ENCODE data around the gene PARK7.
A peak's percentile ranks its signal among the peaks of the same experiment; 100 is the strongest.

PARK7 gene

DNA sequence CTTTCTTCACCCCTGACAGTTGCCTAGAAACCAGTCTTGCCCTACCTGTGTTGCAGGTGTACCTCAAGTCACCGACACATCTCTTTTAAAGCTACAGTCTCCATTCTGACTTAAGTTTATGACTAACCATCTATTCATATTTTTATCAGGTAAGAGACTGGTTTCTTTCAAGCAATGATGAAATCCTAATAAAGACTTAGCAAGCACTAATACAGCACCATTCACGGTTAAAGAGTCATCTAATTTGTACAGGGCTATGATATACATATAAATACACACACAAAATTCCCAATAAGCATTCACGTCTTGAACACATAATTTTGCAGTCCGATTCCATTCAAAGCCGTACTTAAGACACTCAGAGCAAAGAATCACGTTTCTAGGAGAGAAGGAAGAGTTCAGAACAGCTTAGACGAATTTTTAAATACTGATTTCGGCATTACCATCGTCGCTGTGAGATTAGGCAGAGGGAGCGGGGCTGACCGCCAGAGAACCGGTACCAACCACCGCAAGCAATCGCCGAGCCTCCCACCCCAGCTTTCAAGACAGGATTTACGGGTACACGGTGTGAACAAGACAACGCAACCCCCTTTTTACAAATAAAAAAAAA lies 63.7 kb downstream of the PARK7 start:
- DNase-seq, result no peak

DNA sequence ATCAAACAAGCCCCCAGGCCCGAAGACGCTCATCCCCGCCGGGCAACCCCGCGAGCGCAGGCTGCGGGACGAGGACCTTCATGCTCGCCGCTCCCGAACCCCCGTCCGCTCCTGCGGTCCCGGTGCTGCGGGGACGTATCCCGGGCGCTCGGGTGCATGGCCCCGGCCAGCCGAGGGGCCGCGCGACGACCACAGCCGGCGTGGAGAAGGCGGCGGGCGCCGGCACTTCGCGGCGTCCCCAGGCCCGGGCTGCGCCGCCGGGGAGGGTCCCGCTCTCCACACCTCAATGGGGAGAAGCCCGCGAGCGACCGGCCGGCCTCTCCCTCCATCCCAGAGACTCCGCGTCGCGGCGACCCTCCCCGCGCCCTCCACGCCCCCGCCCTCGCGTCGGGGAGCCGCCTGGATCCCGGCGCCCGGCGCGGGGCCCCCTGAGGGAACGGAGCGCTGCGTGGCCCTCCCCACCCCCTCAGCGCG lies 64.2 kb downstream of the PARK7 start:
- no peak for DNase-seq

DNA sequence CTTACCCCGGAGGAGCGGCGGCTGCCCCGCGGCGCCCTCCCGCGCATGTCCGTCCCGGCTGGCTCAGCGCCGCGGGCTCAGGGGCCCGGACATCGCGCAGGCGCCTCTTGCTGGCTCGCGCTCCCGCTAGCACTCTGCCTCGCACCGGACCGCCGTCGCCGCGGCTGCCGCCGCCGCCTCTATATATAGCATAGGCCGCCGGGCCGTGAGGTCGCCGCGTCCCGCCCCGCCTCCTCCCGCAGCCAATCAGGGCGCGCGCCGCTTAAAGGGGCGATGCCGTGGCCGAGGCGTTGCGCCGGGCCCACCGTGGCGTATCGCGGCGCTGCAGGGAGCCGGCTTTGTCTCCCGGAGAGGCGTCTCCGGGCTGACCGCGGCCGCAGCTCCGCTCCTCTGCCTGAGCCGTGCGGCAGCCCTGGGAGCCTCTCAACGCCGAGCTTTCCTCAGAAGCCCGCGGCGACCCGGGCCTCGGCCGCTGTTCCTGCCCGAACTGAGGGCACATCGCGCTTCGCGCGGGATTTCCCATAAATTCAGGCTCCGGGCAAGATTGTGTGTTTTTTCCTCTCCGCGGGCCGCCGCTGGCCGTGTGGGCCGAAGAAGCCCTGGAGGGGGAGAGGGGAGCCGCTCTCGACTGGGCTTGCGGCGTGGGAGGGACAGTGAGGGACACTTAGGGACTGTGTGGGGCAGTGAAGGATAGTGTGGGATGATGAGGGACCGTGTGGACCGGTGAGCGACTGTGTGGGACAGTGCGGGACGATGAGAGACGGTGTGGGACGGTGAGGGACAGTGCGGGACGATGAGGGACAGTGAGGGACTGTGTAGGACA lies 64.9 kb downstream of the PARK7 start, which contains the start of gene ERRFI1:
TSS of gene ERRFI1 (minus strand) at position 157 of the 823 bp plus-strand sequence. CDS start 10,690 bp downstream, outside the sequence.
- DNase-seq, result peak; percentile 89

DNA sequence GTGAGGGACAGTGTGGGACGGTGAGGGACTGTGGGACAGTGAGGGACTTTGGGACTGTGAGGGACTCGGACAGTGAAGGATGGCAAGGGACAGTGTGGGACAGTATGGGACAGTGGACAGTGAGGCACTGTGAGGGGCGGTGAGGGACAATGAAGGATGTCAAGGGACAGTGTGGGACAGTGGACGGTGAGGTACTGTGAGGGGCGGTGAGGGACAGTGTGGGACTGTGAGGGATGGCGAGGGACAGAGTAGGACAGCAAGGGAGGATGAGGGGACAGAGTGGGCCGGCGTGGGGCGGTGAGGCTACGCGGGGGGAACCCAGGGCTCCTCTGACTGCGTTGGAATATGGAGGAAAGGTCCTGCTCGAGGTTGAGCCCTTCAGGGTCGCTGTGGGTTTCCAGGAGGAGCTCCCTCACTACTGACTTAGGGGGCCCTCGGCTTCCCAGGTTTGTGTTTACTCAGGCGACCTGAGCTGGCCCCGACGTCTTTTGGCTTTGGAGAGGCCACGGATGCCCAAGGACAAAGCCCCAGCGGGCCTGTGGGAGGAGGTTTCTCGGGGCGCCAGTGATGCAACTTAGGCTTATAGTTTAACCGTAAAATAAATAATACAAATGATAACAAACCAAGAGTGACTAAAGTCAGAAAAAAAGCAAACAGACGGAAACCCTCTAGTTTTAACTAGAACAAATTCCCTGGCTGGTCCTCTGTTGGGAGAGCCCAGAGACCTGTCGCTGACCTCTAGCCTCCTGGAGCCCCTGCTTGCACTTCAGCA lies 65.7 kb downstream of the PARK7 start:
- no peak for DNase-seq

DNA sequence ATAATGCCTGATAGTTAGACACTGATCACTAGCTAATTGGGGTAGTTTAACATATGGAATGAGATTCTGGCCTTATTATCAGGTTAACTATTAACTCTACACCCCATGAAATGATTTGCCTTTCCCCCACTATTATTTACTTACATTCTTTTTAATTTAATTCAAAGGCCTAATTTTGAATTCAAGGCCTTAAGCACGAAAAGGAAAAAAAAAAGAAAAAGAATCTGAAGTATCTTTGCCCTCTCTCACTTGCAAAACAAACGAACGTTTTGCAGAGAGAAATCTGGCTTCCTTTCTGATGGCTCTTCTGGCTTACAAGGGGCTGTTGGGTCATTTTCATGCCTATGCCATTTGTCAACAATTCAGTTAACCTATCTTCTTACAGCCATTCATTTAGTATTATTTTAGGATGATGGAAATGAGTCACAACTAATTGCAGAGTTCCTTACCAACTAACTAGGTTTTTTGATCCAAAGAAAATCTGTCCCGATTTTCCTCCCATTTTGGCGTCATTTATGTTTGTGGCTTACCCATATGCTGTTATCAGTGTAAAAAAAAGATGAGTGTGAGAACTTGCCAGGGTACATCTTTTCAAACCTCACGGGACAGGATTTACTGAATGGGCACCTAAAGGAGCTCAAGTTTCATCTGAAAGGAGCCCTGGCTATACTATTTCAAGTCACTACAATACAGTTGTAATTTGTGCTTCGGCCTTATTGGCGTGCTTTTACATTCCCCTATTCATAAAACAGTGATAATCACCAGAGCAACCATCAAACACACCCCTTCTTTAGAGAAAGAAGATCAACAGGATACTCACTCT lies 66.4 kb downstream of the PARK7 start:
- DNase-seq, result no peak

DNA sequence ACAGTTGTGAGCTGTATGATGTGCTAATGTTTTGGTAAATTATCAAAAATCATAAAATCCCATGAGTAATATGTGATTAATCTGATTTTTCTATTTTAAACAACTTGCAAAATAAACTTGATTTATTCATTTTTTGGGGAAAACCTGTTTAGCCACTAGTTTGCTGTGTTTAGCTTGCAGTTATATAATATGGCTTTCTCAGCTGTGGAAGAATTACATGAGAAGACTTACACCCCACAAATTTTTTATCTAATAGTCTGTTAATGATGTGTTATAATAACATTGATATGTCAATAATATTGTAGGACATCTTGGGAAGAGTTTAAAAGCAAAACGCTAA lies 67.0 kb downstream of the PARK7 start:
- no peak for DNase-seq

DNA sequence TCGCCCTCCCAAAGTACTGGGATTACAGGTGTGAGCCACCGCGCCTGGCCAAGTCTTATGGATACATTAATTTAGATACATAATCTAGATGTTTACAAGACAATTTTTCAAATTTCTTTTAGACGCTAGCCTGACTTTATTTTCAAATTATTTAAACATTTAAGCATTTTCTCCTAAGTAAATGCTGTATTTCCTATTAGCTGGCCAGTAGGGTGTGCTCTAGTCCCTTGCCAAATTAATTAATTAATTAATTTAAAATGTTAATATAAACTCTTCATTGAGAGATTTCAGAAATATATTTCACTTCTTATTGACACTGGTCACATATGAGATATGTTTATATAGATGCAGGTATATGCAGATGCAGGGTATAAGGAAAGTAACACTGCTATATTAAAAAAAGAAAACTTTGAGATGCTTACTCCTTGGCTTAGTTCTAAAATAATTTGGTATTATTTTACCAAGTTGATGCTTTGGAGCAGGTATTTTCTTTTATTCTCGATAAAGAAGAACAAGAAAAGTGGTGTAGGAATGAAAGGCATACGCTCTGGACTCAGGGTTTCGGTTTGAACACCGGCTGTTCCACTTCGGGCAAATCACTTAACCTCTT lies 69.8 kb downstream of the PARK7 start:
- DNase-seq, result no peak

DNA sequence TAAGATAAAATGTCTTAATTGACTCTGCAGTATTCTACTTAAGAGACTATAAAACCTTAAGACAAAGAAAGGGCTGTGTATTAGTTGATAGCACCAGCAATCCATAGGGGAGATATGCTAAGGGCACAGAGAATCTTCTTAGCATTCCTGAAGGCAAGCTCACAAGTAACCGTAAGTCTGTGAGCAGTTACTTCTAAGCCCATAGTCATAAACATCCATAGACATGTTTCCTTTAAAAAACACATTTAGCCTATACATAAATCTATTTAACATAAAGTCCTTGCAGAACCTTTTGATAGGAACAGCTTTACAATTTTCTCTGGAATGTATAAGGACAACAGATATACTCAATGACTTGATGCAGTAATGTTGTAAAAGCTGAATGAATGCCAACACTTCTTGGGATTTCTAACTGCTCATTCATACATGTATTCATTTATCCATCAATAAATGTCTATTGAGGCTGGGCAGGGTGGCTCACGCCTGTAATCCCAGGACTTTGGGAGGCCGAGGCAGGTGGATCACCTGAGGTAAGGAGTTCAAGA lies 70.9 kb downstream of the PARK7 start:
- no peak for DNase-seq

DNA sequence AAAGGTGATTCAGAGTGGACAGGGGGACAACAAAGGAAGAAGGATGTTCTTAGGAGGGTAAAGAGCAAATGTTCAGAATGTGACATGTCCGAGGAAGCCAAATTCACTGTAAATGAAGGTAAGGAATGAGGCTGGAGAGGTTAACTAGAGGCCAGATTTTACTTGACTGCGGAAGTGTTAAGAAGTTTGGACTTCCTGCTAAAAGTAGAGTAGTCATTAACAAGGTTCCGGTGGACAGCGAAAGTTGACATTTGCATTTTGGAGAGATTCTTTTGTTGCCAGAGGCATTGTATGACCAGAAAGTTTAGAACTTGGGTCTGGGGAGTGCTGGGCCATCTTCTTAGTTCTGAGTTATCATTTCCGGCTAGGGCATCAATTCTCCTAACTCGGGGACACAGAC lies 71.8 kb downstream of the PARK7 start:
- DNase-seq, result no peak

Measured in activated CD4-positive, CD25-positive, alpha-beta regulatory T cell treated with anti-CD3 and anti-CD28 coated beads, Interleukin-2, amount 50 U/mL, for 72 hours (primary cell).